GM10248 (cell line): ENCODE measurements around the gene P2RY13.

ENCODE experiments used
- CTCF ChIA-PET: fragments of 300-600 bp; sonication (Branson Sonifier 250); formaldehyde crosslinking; extraction: SDS; loops from one replicate; lab custom pipeline; 2021; ENCODE audit warnings: antibody characterized with exemption; lab: Yijun Ruan, JAX
- POLR2A ChIA-PET: fragments of 350-650 bp; sonication (Branson Sonifier 250); formaldehyde crosslinking; extraction: SDS; loops from one replicate; lab custom pipeline; 2020; ENCODE audit warnings: antibody characterized with exemption; lab: Yijun Ruan, JAX
- DNase-seq: peaks from one replicate; pipeline ENCODE4 v3.0.0; 2012; ENCODE audit errors: extremely low spot score
- CTCF ChIP-seq: IDR thresholded peaks from 2 replicates; pipeline ENCODE4 v1.5.1; 2012; ENCODE audit warnings: mild to moderate bottlenecking, low read depth; ENCODE audit errors: extremely low read depth, missing control alignments, control extremely low read depth

P2RY13 gene

DNA sequence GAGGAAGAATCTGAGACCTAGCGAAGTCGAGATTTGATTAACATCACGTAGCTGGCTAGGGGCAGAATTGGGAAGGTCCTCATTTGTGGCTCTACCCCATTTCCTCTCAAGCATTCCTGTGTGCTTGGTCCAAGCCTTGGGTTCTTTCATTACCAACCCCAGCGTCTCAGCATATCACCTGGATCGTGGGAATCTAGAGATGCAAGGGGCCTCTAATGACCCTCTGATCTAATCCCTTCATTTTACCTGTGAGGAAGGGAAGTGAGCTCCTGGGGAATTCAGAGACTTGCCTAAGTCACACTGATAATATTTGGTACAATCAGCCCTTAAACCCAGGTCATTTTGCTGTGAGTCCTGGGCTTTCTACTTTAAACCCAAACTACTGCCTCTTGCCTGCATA lies 14.8 kb downstream of the P2RY13 start:
- ChIA-PET POLR2A (no interaction called here), CTCF (interaction anchor here (1.8 to 3.3 kb wide), 2 partner anchors 12 to 14 kb away, joined by 7 to 19 read pairs; partner anchors contain the start of gene P2RY13)
- DNase-seq: no peak
- no peak for TF ChIP-seq CTCF

DNA sequence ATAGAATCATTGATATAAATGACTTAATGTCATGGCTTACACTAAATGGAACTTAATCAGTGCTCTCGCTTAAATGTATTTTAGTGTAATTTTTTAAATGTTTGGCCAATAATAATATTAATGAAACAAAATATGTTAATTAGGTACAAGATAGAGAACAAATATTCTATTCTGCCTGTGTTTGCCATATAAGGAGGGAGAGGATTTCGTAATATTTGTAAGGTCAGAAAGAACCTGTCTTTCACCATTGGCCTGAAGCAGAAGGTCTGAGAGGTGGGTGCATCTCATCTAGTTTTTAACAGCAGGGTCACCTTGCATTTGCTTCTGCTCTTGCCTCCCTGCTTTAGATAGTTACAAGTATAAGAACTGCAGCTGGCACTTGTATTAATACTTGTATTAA lies 15.2 kb downstream of the P2RY13 start:
- DNase-seq: no peak
- ChIA-PET CTCF (interaction anchor here (1.1 to 3.3 kb wide), 3 partner anchors 12 to 14 kb away, joined by 3 to 19 read pairs (median 7); partner anchors contain the start of gene P2RY13), POLR2A (no interaction called here)
- no peak for TF ChIP-seq CTCF

DNA sequence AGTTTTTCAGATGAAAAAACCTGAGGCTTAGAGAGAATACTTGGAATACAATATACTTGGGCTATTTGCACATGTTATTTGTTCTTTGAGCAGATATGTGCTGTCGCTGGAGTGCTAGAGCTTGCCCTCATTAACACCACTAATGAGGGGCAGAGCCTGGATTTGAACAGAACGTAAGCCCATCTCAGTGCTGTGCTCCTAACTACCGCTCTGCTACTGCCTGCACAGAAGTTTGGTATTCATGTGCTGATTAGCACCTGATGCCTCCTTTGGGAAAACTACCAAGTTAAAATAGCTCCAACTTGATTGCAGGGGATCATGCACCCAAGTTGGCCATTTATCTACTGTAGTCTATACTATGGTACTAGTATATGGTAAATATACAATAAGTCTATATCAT lies 16.4 kb downstream of the P2RY13 start:
- ChIA-PET CTCF (interaction anchor here (0.6 to 3.3 kb wide), 7 partner anchors 9 to 1079 kb away, joined by 3 to 19 read pairs (median 3); partner anchors contain the start of gene P2RY13), POLR2A (no interaction called here)
- DNase-seq: no peak
- TF ChIP-seq CTCF: no peak

DNA sequence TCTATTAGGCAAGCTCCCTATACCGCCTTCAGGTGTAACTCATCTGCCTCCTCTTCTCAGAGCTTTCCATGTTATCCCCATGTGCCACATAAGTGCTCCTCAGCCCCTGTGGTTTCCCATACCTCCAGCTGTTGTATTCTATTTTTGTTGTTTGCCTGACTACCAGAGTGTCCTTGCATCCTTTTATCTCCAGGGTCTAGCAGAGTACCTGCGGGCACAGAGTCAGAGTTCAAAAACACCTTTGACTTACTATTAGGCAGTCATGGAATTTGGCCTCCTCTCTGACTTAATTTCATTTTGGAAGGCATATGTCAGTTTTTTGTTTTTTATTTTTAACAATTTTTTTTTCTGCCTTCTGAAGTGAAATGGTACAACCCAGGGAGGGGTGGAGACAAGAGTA lies 19.8 kb downstream of the P2RY13 start:
- ChIA-PET CTCF (interaction anchor here (1.5 to 1.8 kb wide), 3 partner anchors 9 to 14 kb away, joined by 3 to 5 read pairs (median 4); no protein-coding TSS in a partner anchor), POLR2A (no interaction called here)
- TF ChIP-seq CTCF: no peak

DNA sequence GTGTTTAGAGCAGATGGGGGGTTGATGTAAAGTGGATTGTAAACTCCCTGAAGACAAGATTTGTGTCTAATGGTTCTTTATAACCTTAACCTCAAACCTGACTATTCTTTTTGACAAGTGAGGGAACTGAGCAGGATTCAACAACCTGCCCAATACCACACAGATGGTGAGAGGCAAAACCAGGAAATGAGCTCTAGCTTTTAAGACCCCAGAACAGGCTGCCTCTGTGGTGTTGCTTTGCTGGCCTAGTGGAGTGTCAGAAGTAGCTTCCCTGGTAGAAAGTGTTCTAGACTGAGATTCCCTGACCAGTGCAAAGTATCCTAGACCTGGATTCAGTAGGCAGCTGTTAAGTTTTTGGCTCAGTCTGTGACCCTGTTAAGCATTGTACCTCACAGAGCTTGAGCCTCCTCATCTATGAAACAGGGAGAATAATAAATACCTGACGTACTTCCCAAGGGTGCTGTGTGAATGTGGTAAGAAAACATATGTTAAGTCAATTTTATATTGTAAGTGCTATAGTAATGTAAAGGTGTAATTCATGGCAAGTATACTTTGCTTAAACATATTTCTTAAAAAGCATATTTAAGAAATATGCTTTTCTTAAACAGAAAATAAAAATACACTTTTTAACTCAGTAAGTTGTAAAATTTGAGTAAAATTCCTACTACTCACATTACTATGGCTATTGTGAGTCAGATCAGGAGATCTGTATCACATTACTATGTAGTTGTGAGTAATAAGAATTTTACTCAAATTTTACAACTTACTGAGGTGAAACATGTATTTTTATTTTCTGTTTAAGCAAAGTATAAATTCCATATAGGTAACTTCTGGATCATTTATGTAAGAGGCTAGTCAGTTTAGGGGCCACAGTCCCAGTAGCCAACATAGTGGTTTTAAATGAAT lies 21.5 kb downstream of the P2RY13 start:
- ChIA-PET CTCF (interaction anchor here (1.1 to 1.4 kb wide), 4 partner anchors 13 to 91 kb away, joined by 3 to 8 read pairs (median 4); no protein-coding TSS in a partner anchor), POLR2A (no interaction called here)
- no peak for TF ChIP-seq CTCF
- DNase-seq: no peak

More for the DNA sequence above, 19.8 kb downstream of the P2RY13 start:
- DNase-seq: no peak

- TF ChIP-seq CTCF: no peak
- POLR2A ChIA-PET: interaction anchor here (0.6 kb wide), 1 partner anchor 1176 kb away, joined by 3 read pairs; no protein-coding TSS in a partner anchor
- DNase-seq: no peak
- CTCF ChIA-PET: interaction anchor here (1.1 to 1.4 kb wide), 4 partner anchors 14 to 92 kb away, joined by 3 to 8 read pairs (median 4); no protein-coding TSS in a partner anchor
Measured at GRCh38 chr3:151307131-151307530, 22.2 kb downstream of the P2RY13 start.
